Measurements from ENCODE around the gene NUDT19.
"Not testable (repeated sequence)": the region's sequence is repeated elsewhere in the genome, so short reads cannot be mapped to it uniquely, and the experiment has no call there.

NUDT19 gene

DNA sequence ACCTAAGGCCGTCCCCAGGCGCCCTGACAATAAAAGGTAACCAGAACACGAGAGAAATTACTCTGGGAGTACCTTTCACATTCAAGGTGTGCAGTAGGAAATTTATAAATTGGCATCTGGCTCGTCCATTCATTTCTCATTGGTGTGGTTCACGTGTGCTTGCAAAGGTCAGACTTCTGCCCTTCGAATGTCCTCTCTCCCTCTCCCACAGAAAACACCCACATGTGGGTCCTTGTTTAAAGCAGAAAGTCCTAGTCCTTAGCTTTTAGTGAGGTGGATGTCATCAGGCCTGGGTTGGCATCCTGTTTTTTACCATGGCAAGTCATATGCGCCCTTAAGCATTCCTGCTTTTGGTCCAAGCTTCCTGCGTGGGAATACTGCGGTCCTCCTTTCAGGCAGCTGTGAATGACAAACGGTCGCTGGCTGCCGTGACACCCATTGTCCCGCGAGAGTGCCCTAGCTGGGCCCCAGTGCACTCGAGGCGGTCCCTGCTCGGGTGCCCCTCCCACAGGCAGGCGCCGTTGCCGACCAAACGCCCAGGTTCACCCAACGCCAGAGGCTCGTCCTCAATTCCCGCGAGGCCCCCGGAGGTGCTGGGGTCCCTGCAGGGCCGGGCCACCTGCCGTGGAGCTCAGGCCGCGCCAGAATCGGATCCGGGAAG, at the start of gene NUDT19:
Gene NUDT19 (plus strand): TSS at position 531 of the 661 bp plus-strand sequence. CDS start 140 bp downstream, outside the sequence.
- peak; percentile 77 to 78 for DNase-seq

- DNase-seq, result peak; percentile 71
Observed at GRCh38 chr19:32642771-32643170, 48.9 kb upstream of the NUDT19 start.

GRCh38 chr19:32646556-32646955, 45.1 kb upstream of the NUDT19 start:
- no peak for DNase-seq

DNA sequence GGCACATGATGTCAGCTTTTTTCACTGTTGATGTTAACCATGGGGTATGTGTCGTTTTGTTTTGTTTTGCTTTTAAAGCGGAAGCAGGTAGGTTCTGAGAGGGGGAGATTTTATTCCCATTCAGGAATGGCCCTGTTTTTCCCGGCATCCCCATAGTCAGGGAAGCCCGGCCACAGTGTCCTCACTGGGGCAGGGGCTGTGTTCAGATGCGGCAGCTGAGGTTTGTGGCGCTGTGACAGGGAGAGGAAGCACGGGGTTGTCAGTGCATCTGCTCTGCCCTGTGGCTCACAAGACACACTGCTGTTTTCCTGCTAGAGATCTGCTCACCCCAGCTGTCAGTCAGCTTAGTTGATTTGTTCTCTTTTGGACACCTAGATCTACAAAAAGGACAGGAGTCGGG, 44.3 kb upstream of the NUDT19 start:
- no peak for DNase-seq

DNA sequence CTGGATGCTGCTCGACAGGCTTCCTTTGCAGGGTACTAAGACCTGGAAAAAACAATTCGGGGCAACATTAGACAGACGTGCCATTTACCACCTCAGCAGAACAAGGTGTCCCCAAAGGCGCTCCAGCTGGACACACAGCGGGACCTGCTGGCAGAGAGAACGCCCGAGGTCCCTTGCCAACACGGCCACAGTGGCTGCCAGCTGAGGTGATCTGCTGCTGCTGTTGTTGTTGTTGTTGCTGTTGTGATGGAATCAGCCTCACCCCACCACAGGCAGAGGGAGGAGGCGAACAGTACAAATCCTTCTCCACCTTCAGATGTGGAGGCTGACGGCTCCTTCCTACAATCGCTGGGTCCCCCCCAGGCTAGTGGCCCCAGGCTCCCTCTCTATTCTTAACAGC, 41.9 kb upstream of the NUDT19 start:
- DNase-seq, result no peak

GRCh38 chr19:32650671-32651070, 41.0 kb upstream of the NUDT19 start:
- no peak for DNase-seq

DNA sequence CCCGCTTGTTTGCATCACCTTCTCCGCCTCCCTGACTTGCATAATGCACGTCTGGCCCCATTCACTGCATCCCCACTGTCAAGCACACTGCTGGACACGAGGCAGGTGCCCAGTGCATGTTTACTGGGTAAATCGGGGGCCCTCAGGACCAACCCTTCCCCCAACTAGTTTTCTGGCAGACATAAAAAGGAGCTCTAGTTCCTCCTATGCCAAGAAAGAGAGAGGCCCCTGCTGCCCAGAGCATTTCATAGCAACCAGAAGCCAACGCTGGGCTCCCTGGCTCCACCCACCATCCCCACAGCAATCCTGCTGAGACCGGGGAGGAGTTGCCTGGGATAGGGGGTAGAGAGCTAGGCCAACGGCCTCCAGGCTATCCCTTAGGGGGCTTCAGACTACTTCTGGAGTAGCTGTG, 39.9 kb upstream of the NUDT19 start:
- DNase-seq, result no peak

GRCh38 chr19:32652331-32652730, 39.3 kb upstream of the NUDT19 start:
- not testable (repeated sequence) for DNase-seq

GRCh38 chr19:32652894-32653598, 38.6 kb upstream of the NUDT19 start:
- no peak for DNase-seq

GRCh38 chr19:32653599-32653915, 38.1 kb upstream of the NUDT19 start:
- no peak for DNase-seq

GRCh38 chr19:32656379-32656778, 35.2 kb upstream of the NUDT19 start:
- DNase-seq, result not testable (repeated sequence)

- DNase-seq, result no peak
Observed at GRCh38 chr19:32658075-32658474, 33.5 kb upstream of the NUDT19 start.

DNA sequence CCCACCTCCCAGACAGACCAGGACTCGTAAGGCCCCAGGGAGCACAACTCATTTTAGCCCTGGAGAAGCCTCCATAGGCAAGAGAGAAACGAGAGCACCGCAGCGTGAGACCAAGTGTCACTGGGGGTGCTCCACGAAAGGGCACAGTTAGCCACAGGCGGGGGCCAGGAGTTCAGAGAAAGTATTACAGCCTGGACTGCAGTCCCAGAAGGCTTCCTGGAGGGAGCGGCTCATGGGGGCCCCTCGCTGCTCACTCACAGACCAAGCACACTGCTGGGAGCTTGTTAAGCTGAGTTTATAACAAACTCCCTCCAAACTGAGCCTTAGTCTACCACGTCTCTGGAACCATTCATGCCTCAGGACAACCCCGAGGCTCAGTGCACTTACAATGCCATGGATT, 33.1 kb upstream of the NUDT19 start:
- DNase-seq, result no peak

- no peak for DNase-seq
Observed at GRCh38 chr19:32661318-32661717, 30.3 kb upstream of the NUDT19 start.

DNA sequence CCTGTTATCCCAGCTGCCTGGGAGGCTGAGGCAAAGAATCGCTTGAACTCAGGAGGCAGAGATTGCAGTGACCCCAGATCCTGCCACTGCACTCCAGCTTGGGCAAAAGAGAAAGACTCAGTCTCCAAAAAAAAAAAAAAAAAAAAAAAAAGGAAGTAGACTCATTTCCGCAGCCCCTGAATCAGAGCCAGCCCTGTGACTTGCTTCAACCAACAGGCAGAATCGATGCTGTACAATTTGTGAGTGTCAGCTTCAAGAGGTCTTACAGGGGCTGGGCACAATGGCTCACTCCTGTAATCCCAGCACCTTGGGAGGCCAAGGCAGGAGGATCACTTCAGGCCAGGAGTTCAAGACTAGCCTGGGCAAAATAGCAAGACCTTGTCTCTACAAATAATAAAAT, 29.4 kb upstream of the NUDT19 start:
- DNase-seq, result peak in 1 of 2 donors; percentile 26

GRCh38 chr19:32666084-32666483, 25.5 kb upstream of the NUDT19 start:
- no peak for DNase-seq

GRCh38 chr19:32669310-32669709, 22.3 kb upstream of the NUDT19 start:
- DNase-seq, result no peak

DNA sequence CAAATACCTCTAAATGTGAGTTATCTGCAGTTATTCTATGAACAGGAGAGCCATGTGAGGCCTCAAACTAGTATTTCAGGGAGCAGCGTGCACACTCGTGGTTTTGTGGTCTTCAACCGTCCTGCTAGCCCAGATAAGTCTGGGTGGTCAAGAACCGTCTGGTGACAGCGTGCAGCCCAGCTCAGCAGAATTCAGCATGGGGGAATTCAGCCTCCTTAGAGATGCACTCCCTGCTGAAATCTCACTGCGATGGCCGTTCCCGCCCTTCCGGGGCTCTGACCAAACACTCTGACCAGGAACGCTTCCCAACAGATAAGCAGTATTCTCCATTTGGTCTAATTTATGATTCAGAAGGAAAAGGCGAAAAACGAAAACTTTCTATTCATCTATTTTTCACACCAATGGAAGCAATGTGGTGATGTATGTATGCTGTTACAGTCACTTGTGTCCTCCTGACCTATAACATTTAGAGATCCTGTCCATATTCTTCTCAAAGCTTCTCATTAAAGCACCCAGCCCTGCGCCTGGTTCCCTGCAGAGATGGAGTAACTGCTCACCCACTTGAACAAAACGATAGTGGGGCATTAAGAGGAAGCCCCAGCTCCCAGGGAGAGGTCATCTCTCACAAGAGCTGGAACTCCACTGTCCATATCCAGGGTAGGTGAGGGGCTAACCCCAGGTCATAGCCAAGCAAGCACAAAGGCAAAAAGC, 19.6 kb upstream of the NUDT19 start:
- DNase-seq, result no peak

DNA sequence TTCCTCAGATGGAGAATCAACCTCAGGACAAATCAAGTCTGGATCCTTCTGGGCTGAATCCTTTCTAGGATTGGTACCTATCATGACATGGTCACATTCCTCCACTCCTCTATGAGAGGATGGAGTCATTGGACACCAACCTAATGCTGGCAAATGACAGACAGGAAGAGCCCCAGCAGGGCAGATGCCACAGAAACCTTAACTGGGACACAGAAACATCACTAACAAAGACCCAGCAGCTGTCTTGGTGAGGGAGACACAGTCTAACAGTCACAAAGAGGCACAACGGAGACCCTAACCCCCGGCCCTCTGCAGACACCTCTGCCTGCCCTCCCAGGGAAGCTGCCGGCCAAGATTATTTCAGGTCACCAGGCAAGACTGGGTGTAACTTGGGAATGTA, 18.8 kb upstream of the NUDT19 start:
- no peak for DNase-seq

DNA sequence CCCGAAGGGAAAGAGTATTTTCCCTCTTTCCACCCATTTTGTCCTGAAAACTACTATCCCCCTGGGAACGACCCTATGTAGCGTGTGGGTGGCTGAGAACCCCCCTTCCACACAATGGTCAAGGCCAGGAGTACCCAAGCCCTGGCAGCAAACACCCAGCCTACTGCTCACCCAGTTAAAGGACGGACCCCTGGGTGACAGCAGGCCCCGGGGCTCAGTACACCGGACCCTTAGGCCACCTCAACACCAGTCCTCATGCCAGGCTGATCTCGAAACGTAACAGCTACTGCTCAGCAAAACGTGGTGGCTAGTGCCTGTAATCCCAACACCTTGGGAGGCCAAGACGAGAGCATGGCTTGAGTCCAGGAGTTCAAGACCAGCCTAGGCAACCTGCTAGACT, 18.0 kb upstream of the NUDT19 start:
- DNase-seq, result no peak

DNA sequence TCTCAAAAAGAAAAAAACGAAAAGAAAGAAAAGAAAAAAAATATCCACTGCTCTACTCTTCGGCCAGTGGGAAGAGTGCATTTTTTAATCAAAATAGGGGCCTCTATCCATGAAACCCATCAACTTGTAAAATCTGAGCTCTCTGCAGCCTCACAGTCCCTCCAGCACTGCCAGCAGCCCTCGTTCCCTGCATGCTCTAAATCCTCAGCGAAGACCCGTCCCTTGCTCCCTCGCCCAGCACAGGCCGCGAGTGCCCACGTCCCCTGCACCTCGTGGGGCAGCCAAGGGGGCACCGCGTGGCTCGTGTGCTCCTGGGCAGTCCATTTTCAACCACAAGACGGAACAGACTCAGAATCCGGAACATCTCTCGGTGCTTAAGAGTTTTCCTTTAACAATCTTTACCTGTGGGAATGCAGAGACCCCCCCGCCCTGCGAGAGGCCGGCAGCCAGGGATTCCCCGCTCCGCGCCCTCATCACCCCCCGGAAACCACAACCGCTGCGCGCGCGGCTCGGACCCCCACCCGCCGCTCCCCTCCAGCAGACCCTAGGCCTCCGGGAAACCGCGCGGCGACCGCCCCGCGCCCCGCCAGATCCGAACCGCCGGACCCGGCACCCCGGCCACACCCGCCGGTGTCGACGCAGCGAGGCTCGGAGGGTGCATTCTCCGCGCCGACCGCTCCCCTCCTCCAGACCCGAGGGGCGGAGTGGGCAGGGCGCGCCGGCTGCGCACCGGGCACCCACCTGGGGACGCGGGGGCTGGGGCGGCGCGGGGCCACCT, 17.3 kb upstream of the NUDT19 start:
- peak in 1 of 2 donors; percentile 36 for DNase-seq

- DNase-seq, result peak; percentile 97 to 98
Observed at GRCh38 chr19:32674931-32675719, 16.5 kb upstream of the NUDT19 start, which contains the start of gene ANKRD27. Gene ANKRD27 (minus strand): TSS chr19:32675180. CDS start chr19:32659015, 16,165 bp downstream.
